Muscle of arm (tissue), 12 donors: Measurements from ENCODE around the gene WBP1. TPM values are rescaled to one million over a fixed set of nuclear protein-coding genes. Genes with fewer than 3 reads are reported as not detected.

Experiments
- DNase-seq: peaks from one replicate; pipeline ENCODE4 v3.0.0-alpha.2; 2013
- polyA plus RNA-seq, 12 donors: library from polyadenylated mRNA; unstranded; fragments of 120-200 nt; gene quantifications; one replicate each; pipeline ENCODE4 v1.2.1, GENCODE V29; 2013; ENCODE audit not compliant: insufficient read length in 12 of 12

Gene WBP1
- polyA plus RNA-seq, 12 donors, result 41.4 to 76.6 (median 52.2) TPM; not detected in 1

GRCh38 chr2:74499940-74500577 lies 41.8 kb downstream of the WBP1 start:
- DNase-seq, result no peak

DNA sequence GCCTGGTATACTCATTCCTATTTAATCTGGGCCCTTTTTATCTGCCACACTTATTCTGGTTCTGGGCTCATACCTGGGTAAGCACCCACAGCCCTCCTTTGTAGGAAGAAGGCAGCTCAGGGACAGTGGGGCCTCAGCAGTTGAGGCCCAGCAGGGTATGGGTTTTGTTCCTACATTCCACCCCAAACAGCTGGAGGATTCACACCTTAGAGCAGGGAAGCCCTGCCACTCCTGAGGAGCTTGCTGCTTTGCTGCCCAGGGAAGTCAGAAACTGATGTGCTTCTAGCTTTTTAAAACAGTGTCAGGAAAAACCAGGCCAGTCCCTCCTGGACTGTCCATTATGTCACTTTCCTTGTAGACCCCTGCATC lies 42.3 kb downstream of the WBP1 start:
- no peak for DNase-seq

- DNase-seq, result no peak
Measured at GRCh38 chr2:74501335-74502071, 43.3 kb downstream of the WBP1 start.

DNA sequence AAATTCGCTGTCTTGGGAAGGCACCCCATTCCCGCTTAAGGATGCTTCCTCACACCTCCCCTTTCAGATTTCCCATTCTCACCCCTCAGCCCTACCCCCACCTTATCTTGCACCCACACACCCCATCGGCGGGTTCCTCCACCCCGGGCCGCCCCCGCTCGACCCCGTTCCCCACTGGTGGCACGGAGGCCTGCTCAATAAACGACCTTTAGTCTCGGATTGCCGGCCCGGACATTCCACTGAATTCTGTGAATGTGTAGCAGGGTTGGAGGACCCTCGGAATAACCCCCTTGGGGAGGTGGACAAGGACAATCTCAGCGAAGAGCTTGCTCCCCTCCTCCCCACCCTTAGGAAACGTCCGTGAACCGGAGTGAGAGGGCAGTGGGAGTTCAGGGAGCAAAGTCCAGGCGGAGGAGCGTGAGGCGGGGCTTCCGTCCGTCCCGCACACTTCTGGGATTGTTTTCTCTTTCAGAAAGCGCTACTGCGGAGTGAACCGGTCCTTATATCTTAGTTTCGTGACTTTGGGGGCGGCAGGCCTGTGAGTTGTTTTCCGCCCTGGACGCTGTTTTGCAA lies 44.0 kb downstream of the WBP1 start:
- DNase-seq, result no peak

- DNase-seq, result peak; percentile 67
Measured at GRCh38 chr2:74502720-74503505, 44.7 kb downstream of the WBP1 start.

- DNase-seq, result no peak
Measured at GRCh38 chr2:74503506-74504475, 45.6 kb downstream of the WBP1 start.

DNA sequence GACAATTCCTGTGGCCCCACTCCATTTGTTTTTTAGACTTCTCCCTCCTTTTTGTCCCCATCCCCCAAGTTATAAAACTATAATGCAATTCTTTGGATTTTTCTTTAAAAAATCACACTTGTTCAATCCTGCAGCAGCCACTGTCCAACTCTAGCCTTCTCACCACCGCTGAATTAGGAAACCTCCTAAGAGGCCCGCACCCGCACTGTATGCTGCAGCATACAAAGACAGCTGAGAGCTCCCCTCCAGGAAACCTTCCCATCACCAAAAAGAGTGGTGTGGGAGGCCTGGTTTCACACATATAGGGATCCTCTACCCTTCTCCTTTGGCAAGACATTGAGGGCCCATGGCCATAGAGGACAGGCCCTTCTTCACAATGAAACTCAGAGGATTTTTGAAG lies 46.4 kb downstream of the WBP1 start:
- no peak for DNase-seq

DNA sequence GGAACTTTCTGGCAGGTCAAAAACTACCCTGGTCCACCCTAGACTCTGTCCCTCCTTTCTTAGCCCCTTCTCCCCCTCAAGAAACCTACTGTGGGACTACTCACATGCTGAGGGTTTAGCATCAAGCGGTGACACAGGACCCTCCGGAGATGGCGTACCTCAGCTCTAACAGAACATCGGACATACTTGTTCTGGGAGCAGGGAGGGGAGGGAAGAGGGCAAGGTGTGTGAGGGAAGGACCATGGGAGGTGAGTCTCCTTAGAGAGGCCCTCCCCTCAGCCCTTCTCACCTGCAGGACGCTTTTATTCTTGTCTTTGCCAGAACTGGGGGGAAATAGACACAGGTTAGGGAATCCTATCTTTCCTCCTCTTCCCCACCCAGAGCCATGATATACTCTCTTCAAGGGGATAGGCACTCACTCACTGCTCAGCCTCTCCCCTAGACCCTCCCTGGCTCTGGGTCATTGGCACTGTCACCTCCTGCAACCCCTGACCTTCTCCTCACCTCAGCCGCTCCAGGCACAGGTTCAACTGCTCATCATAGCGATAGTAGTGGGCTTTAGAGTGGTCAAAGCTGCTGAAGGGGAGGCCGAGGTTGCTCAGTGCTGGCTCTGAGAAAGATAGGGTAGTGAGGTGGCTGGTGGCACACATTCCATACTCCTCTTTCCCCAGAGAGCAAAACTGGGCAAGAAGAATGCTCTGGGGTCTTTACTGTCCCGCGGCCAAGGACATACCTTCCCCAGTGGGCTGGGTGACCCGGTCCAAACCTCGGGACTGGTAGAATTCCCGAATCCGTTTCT lies 47.4 kb downstream of the WBP1 start:
- no peak for DNase-seq

DNA sequence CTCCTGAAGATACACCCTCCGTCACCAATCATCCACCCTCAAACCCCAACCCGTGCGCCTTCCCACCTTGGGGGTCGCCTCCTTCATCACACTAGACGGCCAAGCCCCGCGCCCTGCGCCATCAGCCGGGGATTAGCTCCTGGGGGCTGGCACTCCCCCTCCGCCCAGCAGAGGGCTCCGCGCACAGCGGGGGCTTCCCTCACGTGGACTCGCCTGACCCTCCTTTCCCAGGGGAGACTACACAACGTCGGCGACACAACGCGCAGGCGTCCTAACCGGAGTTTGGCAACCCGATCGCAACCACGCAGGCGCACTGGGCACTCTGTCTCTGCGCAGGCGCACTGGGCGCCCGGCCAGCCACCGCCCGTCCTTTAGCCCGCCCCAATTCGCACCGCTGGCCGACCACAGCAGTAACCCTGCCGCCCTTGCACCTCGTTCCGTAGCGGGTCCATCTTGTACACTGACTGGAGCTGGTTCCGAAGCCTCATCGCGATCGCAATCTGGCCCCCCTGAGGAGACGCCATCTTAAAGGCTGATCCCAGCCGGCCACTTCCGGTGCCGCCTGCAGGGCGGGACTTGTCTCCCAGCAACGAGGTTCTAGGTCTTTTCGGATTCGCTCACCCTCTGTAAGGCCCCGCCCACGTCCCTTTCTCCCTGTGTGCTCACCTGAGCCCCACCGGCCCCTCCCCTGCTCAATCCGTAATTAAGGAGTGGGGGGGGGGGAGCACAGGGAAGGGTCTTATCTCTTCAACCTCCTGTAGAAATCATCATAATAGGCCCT lies 49.1 kb downstream of the WBP1 start, which contains the start of gene PCGF1:
Gene PCGF1 (minus strand): TSS at position 551 of the 781 bp plus-strand sequence. CDS start 27 bp downstream, at position 524.
- DNase-seq, result peak; percentile 99

DNA sequence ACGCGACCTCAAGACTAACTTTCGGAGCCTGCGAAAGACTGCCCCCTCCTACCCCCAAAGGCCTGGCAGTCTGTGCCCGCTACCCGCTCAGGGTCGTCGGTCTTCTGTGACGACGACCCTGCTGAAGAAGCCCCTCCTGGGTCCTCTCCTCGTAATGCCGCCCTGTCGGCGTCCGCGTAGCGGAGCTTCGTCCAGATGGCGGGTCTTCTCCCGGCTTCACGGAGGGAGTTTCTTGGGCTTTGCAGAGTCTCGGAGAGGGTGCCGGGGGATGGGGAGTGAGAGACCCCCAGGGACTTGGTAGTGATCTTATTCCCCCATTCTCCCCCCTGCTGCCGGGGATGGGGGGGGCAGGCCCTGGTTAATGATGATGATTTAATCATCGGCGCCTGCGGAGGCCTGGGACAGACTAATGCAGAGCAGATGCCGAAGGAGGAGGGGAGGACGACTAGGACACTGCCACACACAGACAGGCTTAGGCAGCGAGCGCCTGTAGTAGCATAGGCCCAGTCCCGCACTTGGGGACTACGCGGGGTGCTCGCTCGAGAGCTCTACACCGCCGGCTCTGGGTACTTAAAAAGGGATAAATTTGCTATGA lies 49.8 kb downstream of the WBP1 start:
- DNase-seq, result no peak

DNA sequence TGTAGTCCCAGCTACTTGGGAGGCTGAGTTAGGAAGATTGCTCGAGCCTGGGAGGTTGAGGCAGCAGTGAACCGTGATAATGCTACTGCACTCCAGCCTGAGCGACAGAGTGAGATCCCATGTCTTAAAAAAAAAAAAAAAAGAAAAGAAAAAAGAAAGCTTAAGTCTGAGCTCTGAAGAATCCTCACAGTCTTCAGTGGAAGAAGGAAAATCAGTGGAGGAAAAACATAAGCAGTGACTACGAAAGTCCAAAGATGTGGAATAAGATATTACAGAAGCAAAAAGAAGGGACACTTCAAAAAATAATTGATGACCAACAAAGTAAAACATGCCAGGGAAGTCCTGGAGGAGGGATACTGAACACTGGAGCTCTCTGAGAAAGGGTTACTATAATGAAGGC lies 52.0 kb downstream of the WBP1 start:
- no peak for DNase-seq

Other genes starting within 250 kb of the WBP1 start
- 10 to 100 TPM in 1 of 12 donors, 1 to 10 TPM in 10, not detected in 1; 1.4 to 12.3 (median 2.4) TPM for gene SLC4A5, start 115.0 kb upstream of the WBP1 start, polyA plus RNA-seq
- 100 to 1,000 TPM in 4 of 12 donors, 10 to 100 TPM in 7, not detected in 1; 81.5 to 146 (median 93.2) TPM for gene DCTN1, start 78.1 kb upstream of the WBP1 start, polyA plus RNA-seq
- 1 to 10 TPM in 10 of 12 donors, not detected in 2; 1.6 to 3.8 (median 2.0) TPM for gene C2orf81, start 36.8 kb upstream of the WBP1 start, polyA plus RNA-seq
- gene WDR54, start 36.7 kb upstream of the WBP1 start, polyA plus RNA-seq, result 10 to 100 TPM in 6 of 12 donors, 1 to 10 TPM in 5, not detected in 1; 7.6 to 19.8 (median 10.0) TPM
- gene RTKN, start 16.5 kb upstream of the WBP1 start, polyA plus RNA-seq, result 10 to 100 TPM in 11 of 12 donors, not detected in 1; 32.5 to 58.4 (median 47.7) TPM
- gene INO80B, start 3.4 kb upstream of the WBP1 start, polyA plus RNA-seq, result 10 to 100 TPM in 11 of 12 donors, not detected in 1; 12.8 to 42.3 (median 16.1) TPM
- gene MOGS, start 6.9 kb downstream of the WBP1 start, polyA plus RNA-seq, result 10 to 100 TPM in 11 of 12 donors, not detected in 1; 25.7 to 85.9 (median 32.7) TPM
- gene MRPL53, start 14.2 kb downstream of the WBP1 start, polyA plus RNA-seq, result 10 to 100 TPM in 11 of 12 donors, not detected in 1; 40.9 to 97.0 (median 56.2) TPM
- 10 to 100 TPM in 4 of 12 donors, 1 to 10 TPM in 7, not detected in 1; 5.4 to 14.4 (median 8.5) TPM for gene CCDC142, start 24.6 kb downstream of the WBP1 start, polyA plus RNA-seq
- 10 to 100 TPM in 11 of 12 donors, not detected in 1; 15.3 to 36.6 (median 19.2) TPM for gene TTC31, start 24.6 kb downstream of the WBP1 start, polyA plus RNA-seq
- gene LBX2, start 41.2 kb downstream of the WBP1 start, polyA plus RNA-seq, result 1 to 10 TPM in 2 of 12 donors, under 1 TPM in 7, not detected in 3; 0.27 to 1.5 (median 0.78) TPM
- 10 to 100 TPM in 10 of 12 donors, not detected in 2; 10.4 to 19.6 (median 13.0) TPM for gene PCGF1, start 49.3 kb downstream of the WBP1 start, polyA plus RNA-seq
- gene TLX2, start 56.0 kb downstream of the WBP1 start, polyA plus RNA-seq, result under 1 TPM in 2 of 12 donors, not detected in 10; 0.08 to 0.43 TPM
- 10 to 100 TPM in 1 of 12 donors, 1 to 10 TPM in 3, under 1 TPM in 3, not detected in 5; 0.08 to 15.4 (median 1.0) TPM for gene DQX1, start 67.8 kb downstream of the WBP1 start, polyA plus RNA-seq
- 10 to 100 TPM in 11 of 12 donors, not detected in 1; 53.8 to 89.9 (median 64.6) TPM for gene AUP1, start 71.3 kb downstream of the WBP1 start, polyA plus RNA-seq
- 10 to 100 TPM in 11 of 12 donors, not detected in 1; 20.1 to 30.4 (median 27.9) TPM for gene HTRA2, start 71.5 kb downstream of the WBP1 start, polyA plus RNA-seq
- gene LOXL3, start 95.5 kb downstream of the WBP1 start, polyA plus RNA-seq, result 1 to 10 TPM in 10 of 12 donors, not detected in 2; 6.5 to 9.6 (median 7.5) TPM
- gene DOK1, start 96.3 kb downstream of the WBP1 start, polyA plus RNA-seq, result 10 to 100 TPM in 1 of 12 donors, 1 to 10 TPM in 10, not detected in 1; 4.7 to 28.7 (median 6.0) TPM
- gene M1AP, start 189.9 kb downstream of the WBP1 start, polyA plus RNA-seq, result 1 to 10 TPM in 1 of 12 donors, under 1 TPM in 5, not detected in 6; 0.08 to 1.4 (median 0.27) TPM
- gene SEMA4F, start 195.8 kb downstream of the WBP1 start, polyA plus RNA-seq, result 1 to 10 TPM in 10 of 12 donors, not detected in 2; 2.3 to 5.0 (median 3.7) TPM